Measurements from ENCODE around the gene HSPB6. TPM values are rescaled to one million over a fixed set of nuclear protein-coding genes. Genes with fewer than 3 reads are reported as not detected.

HSPB6 gene
- polyA plus RNA-seq, 1 donor (not counting 4 experiments of a cell fraction or from before 2014, with no cell fraction given) = not detected

- Histone ChIP-seq H3K27ac (ENCODE audit: control insufficient read depth, insufficient read depth, low read length) (no peak overlapping the region), H4K20me1 (ENCODE audit: control insufficient read depth, extremely low read depth, insufficient read depth, low read length) (peaks cover 6% of the 10 kb centered on the region), H2AFZ (ENCODE audit: control insufficient read depth, low read length) (no peak overlapping the region), H3K9me1 (ENCODE audit: control insufficient read depth, extremely low read depth, insufficient read depth, low read length) (no peaks in the 10 kb centered on the region), H3K79me2 (ENCODE audit: control insufficient read depth, insufficient read depth, low read length) (no peaks in the 10 kb centered on the region), H3K9ac (ENCODE audit: control insufficient read depth, extremely low read depth, insufficient read depth, low read length) (no peak overlapping the region), H3K27me3 (ENCODE audit: control insufficient read depth, extremely low read depth, insufficient read depth, low read length) (no peaks in the 10 kb centered on the region), H3K36me3 (ENCODE audit: control insufficient read depth in 2 of 2, extremely low read depth in 1 of 2, insufficient read depth in 2 of 2, low read length in 2 of 2) (peaks cover 41 to 47% of the 10 kb centered on the region in 2 experiments), H3K4me1 (ENCODE audit: control insufficient read depth, extremely low read depth, insufficient read depth, low read length) (peaks cover 8% of the 10 kb centered on the region), H3K9me3 (ENCODE audit: control insufficient read depth, low read depth, low read length) (no peaks in the 10 kb centered on the region), H3K4me3 (ENCODE audit: control insufficient read depth in 2 of 3, extremely low read depth in 1 of 3, insufficient read depth in 2 of 3, low read depth in 1 of 3, low read length in 3 of 3) (no peak overlapping the region), H3K4me2 (ENCODE audit: control insufficient read depth, extremely low read depth, insufficient read depth, low read depth, low read length) (no peak overlapping the region)
- FAIRE-seq (no peak), DNase-seq (ENCODE audit: low read depth, low spot score) (no peak)
- TF ChIP-seq EZH2 (IDR thresholded peaks at IDR 0.05; ENCODE audit: low read length) (no peak), CTCF (optimal IDR thresholded peaks at IDR 0.05 in 1 of 3, IDR thresholded peaks at IDR 0.05 in 1 of 3, conservative IDR thresholded peaks at IDR 0.05 in 1 of 3; ENCODE audit: extremely low read depth in 1 of 3, insufficient read depth in 2 of 3, low read length in 3 of 3) (no peak)
- dilution Hi-C loops (cut with MboI; ENCODE audit: extremely low pct_ligation_motif_present, low sequenced_read_pairs) = no loop called here
Measured at GRCh38 chr19:35738021-35738886, 18.6 kb downstream of the HSPB6 start.

DNA sequence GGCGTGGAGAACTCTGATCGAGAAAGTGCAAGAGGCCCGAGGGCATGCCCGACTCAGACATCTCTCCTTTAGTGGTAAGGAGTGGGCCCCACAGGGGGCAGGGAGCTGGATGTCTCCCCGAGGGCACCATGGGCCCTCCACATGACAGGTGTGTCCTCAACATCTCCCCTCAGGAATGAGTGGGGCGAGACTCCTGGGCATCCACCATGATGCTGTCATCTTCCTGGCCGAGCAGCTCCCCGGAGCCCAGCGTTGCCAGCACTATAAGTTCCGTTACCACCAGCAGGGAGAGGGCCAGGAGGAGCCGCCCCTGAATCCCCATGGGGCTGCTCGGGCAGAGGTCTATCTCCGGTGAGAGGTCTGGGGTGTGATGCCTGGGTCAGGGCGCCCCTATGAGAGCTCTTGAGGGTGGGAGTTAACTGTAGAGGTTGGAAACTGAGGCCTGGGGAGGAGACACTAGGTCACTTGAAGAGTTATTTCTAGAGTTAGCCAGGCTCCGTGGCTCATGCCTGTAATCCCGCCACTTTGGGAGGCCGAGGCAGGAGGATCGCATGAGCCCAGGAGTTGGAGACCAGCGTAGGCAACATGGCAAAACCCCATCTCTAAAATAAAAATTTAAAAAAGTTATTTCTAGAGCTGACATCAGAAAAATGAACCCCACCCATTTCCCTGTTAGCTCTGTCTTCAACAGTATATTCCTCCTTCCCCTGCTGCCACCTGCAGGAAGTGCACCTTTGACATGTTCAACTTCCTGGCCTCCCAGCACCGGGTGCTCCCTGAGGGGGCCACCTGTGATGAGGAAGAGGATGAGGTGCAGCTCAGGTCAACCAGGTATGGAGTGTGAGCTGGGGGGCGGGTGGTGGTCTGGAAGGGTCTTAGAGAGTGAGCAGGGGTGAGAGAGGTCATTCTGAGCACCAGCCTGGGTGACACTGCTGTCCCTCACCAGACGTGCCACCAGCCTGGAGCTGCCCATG is 19.6 kb downstream of the HSPB6 start:
- H3K27ac ChIP-seq (ENCODE audit: control insufficient read depth, insufficient read depth, low read length) = no peak overlapping the region
- TF ChIP-seq CTCF (optimal IDR thresholded peaks at IDR 0.05 in 1 of 3, IDR thresholded peaks at IDR 0.05 in 1 of 3, conservative IDR thresholded peaks at IDR 0.05 in 1 of 3; ENCODE audit: extremely low read depth in 1 of 3, insufficient read depth in 2 of 3, low read length in 3 of 3) (peak; percentile 27 to 34 (median 33)), EZH2 (IDR thresholded peaks at IDR 0.05; ENCODE audit: low read length) (no peak)
- peaks cover 6% of the 10 kb centered on the region for H4K20me1 ChIP-seq (ENCODE audit: control insufficient read depth, extremely low read depth, insufficient read depth, low read length)
- no peak overlapping the region for H3K4me2 ChIP-seq (ENCODE audit: control insufficient read depth, extremely low read depth, insufficient read depth, low read depth, low read length)
- no peaks in the 10 kb centered on the region for H3K79me2 ChIP-seq (ENCODE audit: control insufficient read depth, insufficient read depth, low read length)
- DNase-seq (ENCODE audit: low read depth, low spot score) (no peak), FAIRE-seq (no peak)
- H3K4me1 ChIP-seq (ENCODE audit: control insufficient read depth, extremely low read depth, insufficient read depth, low read length) = peaks cover 8% of the 10 kb centered on the region
- no peak overlapping the region for H3K4me3 ChIP-seq (ENCODE audit: control insufficient read depth in 2 of 3, extremely low read depth in 1 of 3, insufficient read depth in 2 of 3, low read depth in 1 of 3, low read length in 3 of 3)
- dilution Hi-C loops (cut with MboI; ENCODE audit: extremely low pct_ligation_motif_present, low sequenced_read_pairs) = no loop called here
- no peak overlapping the region for H3K9ac ChIP-seq (ENCODE audit: control insufficient read depth, extremely low read depth, insufficient read depth, low read length)
- no peaks in the 10 kb centered on the region for H3K9me3 ChIP-seq (ENCODE audit: control insufficient read depth, low read depth, low read length)
- H3K36me3 ChIP-seq (ENCODE audit: control insufficient read depth in 2 of 2, extremely low read depth in 1 of 2, insufficient read depth in 2 of 2, low read length in 2 of 2) = peaks cover 41 to 53% of the 10 kb centered on the region in 2 experiments
- no peaks in the 10 kb centered on the region for H3K9me1 ChIP-seq (ENCODE audit: control insufficient read depth, extremely low read depth, insufficient read depth, low read length)
- H3K27me3 ChIP-seq (ENCODE audit: control insufficient read depth, extremely low read depth, insufficient read depth, low read length) = no peaks in the 10 kb centered on the region
- H2AFZ ChIP-seq (ENCODE audit: control insufficient read depth, low read length) = no peak overlapping the region
